T1000 (cell line): ENCODE data around the gene LPCAT2.

Experiments
- DNase-seq: peaks from one replicate; lab custom pipeline; 2025; ENCODE audit warnings: mixed read lengths; lab: John Stamatoyannopoulos, UW

The LPCAT2 gene

GRCh38 chr16:55481023-55481422 lies 27.8 kb upstream of the LPCAT2 start:
- no peak for DNase-seq

DNA sequence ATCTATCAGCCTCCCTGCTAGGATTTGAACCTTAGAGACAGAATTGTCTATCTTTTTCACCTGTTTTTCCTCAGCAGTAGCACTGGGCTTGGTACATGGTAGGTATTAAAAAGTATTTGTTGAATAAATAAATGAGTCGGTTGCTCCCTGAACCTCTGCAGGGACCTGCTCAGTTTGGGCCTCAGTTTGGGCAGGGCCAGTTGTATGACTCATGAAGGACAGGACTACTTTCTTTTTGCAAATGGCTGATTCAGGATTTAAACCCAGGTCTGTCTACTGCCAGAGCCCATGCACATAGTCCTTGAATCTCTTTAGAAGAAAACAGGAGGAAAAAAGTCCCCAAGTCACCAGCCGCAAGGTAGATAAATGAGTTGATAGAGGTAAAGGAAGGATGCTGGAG lies 26.8 kb upstream of the LPCAT2 start:
- DNase-seq: no peak

GRCh38 chr16:55487048-55487803 lies 21.6 kb upstream of the LPCAT2 start:
- DNase-seq: no peak

GRCh38 chr16:55488306-55488705 lies 20.6 kb upstream of the LPCAT2 start:
- no peak for DNase-seq

GRCh38 chr16:55489119-55489955 lies 19.5 kb upstream of the LPCAT2 start:
- DNase-seq: no peak

GRCh38 chr16:55489956-55490265 lies 19.0 kb upstream of the LPCAT2 start:
- DNase-seq: no peak

DNA sequence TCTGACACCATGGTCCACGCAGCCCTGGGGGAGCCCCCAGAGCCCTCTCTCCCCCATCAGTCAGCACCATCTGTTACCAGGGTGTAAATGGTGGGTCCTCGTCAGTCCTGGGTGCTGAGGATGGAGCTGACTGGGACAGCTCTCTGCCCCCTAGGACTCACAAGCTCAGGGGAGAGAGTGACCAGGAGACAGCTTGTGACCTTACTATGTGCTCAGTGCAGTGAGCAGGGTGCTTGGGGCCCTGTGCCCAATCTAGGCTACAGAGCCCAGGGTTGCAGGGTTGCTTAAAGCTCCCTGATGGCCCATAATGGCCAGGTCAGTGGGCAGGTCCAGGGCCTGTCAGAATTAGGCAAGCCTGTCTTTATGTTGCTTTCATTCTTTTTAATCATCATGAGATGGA lies 18.6 kb upstream of the LPCAT2 start:
- DNase-seq: no peak

DNA sequence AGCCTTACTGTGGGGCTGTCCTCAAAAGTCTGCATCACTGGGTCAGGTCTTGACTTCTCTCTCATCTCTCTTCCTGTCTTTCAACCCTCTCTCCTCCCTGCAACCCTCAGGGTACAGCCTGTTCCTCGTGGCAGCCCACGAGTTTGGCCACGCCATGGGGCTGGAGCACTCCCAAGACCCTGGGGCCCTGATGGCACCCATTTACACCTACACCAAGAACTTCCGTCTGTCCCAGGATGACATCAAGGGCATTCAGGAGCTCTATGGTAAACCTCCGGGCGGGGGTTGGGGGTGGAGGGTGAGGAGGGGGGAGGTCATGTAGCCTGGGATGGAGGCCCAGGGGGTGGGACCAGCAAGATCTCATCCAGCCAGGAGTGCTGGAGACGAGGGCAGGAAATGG lies 17.2 kb upstream of the LPCAT2 start:
- DNase-seq: no peak

DNA sequence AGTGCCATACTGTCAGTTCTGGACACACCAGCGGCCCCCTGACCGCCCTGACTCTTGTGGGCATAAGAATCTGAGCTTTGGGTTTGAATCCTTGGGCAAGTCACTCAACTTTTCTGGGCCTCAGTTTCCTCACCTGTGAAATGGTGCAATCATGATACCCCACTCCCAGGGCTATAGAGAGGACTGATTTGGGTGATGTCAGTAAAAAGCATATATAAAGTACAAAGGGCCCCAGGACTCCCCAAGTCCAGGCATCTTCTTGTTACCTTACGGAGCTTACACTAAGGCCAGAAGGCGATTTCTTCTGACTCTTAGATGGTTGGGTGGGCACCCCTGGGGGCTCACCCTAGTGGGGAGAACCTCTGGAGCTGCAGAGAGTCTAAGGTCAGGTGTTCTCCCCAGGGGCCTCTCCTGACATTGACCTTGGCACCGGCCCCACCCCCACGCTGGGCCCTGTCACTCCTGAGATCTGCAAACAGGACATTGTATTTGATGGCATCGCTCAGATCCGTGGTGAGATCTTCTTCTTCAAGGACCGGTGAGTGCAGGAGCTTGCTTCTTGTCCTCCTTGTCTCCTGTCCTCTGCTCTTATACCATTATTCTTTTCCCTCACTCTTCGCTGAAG lies 16.0 kb upstream of the LPCAT2 start:
- DNase-seq: no peak

DNA sequence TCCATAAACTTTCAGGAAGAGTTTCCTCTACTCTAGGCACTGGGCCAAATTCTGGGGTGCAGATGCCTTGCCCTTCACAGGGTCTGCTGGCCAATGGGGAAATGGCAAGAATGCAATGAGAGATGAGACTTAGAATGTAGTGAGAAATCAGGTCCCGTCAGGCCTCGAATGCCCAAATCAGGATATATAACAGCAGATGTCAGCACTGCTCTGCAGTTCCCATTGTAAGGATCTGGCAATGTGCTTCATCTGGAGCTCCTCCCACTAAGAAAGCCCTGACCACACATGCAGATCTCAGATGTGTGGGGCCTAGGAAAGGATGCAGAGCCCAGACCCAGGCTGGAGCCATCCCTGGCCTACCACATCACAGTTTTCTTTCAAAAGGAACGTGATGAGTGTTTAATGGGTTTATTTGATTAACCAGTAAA lies 13.9 kb upstream of the LPCAT2 start:
- no peak for DNase-seq

DNA sequence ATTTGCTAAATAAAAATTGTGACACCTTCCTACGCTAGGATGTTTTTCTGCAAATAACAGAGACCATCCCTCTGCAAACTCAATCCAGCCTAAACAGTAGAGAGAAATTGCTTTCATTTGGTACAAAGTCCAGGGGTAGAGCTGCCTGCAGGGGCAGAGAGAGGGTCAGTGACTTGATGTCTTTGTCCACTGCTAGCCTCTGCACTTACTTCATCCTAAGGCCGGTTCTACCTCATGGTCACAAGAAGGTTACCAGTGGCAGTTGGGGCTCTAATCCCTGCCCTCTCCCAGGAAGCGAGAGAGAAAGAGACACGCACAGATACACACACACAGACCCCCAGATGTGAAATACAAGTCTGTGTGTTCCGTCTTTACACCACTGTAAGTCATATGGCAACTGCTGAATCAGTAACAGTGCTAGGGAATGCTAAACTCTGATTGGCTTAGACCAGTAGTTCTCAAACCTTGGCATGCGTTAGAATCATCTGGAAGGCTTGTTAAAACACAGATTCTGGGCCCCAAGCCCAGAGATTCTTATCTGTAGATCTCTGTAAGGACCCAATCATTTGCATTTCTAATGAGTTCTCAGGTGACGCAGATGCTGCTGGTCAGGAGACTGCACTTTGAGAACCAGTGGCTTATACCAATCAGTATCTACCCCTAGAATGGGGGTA lies 13.1 kb upstream of the LPCAT2 start:
- no peak for DNase-seq

DNA sequence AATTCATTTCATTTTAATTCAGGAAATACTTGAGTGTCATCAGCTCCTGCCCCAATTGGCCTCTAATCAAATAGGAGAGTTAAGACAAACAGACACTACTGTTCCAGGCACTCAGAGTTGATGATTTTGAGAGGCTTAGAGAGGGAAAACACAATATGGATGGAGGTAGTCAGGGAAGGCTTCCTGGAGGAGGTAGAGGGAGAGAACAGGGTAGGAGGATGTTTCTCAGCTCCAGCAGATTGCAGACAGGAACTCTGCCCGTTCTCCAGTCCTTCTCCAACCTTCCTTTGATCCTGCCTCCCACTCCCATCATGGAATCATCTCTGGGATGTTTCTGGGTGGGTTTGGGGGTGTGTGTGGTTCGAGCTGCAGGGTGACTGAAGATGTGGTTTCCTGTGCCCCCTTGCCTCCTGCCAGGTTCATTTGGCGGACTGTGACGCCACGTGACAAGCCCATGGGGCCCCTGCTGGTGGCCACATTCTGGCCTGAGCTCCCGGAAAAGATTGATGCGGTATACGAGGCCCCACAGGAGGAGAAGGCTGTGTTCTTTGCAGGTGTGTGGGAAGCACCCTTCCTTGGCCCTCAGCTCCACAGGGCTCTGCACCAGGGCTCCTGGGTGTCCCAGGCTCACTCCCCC lies 12.2 kb upstream of the LPCAT2 start:
- DNase-seq: no peak

DNA sequence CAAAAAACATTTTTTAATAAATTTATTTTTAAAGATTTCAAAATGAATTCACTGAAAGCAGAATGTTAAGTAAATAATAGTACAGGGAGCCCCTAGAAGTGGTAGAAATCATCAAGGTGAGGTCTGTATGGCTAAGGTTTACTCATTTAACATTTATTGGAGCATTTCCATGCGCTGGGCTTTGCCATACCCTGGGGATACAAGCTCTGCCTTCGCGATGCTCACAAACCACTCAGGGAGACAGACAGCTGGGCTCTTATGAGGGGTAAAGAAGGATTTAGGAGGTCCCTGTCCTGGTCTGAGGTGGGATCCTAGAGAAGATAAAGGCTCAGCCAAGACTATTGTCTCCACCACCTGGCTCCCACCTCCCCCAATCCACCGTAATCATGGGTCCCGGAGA lies 11.3 kb upstream of the LPCAT2 start:
- no peak for DNase-seq

DNA sequence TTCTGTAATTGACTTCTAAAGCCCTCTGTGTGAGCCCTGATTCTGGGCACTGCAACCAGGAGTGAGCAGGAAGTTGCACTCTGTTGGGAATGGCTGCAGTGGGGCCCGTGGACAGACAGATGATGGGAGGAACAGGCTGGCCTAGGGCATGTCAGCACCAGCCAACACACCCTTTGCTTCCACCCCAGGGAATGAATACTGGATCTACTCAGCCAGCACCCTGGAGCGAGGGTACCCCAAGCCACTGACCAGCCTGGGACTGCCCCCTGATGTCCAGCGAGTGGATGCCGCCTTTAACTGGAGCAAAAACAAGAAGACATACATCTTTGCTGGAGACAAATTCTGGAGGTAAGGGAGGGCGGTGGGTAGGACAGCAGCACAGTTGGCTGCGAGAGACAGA lies 10.8 kb upstream of the LPCAT2 start:
- no peak for DNase-seq

DNA sequence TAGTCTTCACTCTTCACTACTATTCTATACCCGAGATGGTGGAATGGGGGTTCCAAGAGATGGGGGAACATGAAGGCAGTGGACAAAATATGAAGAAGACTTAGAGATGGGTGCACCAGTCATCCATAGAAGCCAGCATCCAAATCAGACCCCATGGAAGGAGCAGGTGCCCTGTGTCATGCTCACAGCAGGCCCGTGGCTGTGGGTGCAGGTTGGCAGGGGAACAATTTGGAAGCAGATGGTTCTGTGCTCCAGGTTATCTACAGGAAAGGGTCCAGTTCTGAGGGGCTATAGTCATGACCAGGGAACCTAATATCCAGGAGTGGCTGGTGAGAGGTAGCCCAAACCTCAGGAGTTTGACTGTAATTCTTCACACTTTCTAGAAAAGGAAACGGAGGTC lies 9.6 kb upstream of the LPCAT2 start:
- DNase-seq: no peak

GRCh38 chr16:55499951-55500529 lies 8.8 kb upstream of the LPCAT2 start:
- DNase-seq: peak; percentile 68

DNA sequence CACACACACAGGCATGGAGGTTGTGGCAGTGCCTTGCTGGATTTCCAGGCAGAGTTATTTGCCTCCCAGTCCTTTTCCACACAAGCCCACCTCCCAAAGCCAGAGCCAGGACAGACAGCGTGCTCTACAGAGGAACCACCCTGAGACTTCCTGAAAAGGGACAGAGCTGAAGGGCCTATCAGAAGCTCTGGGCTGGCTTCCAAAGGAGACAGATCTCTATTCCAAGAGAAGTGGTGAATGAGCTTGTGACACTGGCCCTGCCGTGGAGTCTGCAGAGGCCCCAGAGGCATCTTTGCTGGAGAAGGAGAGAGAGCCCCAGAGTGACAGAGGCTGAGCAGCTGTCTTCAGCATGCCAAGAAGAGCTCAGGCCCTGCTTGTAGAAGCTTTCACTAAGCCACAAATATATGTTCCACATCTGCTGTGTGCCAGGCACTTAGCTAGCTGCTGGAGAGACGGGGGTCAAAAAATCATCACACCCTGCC lies 8.3 kb upstream of the LPCAT2 start:
- no peak for DNase-seq

DNA sequence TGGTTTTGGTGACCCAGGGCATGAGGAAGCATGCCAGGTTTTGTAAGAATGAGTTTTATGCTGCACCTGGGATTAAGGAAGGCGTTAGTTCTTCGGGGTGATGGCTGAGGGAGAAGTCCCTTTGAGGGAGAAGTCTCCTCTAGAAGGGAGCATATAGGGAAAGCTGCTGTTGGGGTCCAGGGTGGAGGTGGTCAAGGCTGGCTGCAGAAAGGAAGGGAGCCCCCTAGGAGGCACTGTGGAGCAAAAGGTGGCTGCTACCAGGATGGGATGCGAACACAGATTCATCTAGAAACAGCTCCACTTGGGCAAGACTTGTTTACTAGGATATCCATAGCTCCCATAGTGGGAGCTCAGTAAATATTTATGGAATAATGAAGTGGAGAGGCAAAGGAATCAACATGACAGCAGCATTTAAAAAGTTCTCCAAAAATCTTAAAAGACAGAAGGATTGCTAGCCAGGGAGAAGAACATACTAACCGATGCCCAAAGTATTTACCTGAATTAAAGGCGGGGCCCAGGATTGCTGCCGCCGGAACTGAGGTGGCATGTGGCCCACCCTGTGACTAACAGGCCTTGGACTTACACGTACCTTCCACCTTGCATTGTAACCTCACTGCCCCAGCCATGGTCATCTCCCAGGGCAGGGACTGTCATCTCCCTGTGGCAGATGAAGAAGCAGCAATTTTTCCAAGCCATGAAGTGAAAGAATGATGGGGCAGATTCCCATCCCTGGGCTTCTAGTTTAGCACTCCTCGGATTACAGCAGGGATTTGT lies 7.1 kb upstream of the LPCAT2 start:
- DNase-seq: no peak

DNA sequence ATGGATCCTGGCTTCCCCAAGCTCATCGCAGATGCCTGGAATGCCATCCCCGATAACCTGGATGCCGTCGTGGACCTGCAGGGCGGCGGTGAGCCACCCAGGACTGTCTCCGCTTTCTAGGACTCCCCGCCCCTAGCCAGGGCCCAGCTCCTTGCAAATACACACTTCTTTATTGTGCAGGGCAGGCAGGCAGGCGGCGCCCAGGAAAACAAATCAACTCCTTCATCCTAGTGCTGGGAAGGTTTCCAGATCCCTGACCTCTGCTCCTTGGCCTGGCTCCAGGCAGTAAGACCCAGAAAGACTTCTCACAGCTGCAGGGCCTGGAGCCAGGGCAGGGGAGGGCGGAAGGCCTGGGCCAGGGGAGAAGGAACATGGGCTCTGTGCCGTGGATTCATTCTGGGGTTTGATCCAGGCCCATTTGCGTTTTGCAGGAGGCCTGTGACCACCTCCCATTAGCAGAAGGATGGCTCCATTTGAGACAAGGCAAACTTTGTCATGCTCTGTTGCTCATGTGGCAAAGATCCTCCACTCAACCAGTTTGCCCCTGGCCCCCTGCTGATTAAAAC lies 6.0 kb upstream of the LPCAT2 start:
- no peak for DNase-seq
